GM21825 (cell line): ENCODE data around the gene WHRN.

Source experiments
- ATAC-seq: cut with Tn5 transposase; IDR thresholded peaks from one replicate; pipeline ENCODE4 v1.9.1; 2021; ENCODE audit warnings: mild to moderate bottlenecking, moderate library complexity; ENCODE audit not compliant: unreplicated experiment

WHRN gene

DNA sequence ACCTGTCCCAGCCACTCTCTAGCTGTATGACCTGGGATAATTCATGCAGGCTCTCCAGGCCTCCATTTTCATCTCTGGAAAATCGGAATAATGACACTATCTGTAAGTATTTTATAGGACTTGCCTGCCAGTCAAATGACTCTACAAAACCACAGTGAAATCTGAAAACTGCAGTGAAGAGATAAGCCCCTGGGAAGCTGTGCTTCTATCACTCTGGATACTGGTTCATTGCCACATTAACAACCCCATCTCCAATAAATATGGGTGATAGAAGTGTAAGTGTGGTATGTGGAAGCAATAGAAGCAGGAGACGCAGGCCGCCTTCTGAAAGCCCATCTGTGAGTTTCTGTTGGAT is 31.8 kb downstream of the WHRN start:
- ATAC-seq: no peak

DNA sequence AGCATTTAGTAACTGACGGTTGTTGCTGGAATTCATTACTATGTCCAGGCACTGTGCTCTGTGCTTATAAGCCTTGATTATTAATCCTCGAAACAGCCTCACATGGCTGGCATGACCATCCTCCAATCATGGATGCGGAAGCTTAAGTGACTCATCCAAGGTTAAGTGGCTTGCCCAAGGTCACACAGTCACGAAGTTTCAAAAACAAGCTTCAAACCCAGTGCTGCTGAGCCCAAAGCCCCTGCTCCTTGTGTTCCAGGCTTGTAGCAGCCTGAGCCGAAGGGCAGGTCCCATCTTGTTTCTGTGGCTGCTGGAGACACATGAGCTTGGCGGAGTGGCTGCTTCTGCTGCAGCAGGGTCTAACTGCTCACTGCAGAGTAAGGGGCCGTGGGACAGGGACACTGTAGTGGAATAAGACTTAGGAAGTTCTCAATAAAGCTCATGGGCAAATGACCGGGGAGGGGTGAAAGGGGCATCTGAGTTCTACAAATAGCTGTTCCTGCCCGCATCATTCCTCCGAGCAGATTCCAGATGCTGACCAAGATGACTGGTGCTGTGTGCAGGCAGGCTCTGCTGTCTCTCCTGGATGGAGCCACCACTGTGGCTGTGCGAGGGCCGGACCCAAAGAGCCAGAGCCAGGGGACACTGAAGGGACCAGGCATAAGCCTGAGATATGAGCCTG is 32.4 kb downstream of the WHRN start:
- no peak for ATAC-seq

DNA sequence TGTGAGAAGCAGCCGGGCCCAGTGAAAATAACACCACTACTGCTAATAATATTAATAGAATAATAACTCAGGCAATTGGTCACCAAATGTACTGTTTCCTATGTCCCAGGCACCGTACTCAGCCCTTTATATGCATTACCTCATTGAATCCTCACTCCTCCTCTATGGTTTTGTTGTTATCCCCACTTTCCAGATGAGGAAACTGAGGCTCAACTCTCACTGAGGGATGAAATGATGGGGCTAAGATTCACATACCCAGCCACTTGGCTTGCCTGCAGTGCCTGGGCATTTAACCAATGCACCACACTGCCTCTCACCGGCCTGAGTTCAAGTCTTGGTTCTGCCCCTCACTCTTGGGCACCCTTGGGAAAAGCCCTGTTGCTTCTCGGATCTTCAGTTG is 34.1 kb downstream of the WHRN start:
- no peak for ATAC-seq

DNA sequence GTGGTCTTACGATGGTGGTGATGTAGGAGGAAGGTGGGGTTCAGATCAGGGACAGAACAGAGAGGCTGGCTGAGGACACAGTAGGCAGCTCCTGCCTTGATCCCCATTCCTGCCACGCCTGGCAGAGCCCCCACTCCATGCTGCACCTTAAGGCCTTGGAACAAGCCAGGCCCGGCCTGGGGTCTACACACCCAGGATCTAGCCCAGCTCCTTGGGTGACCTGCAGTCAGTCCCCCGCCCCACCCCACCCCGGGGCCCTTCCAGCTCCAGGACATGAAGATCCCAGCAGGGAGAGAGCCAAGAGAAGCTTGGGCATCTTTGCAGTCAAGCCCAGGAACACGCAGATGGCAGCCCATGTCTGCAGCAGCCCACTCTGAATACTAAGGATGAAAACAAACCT is 34.7 kb downstream of the WHRN start:
- ATAC-seq: no peak

DNA sequence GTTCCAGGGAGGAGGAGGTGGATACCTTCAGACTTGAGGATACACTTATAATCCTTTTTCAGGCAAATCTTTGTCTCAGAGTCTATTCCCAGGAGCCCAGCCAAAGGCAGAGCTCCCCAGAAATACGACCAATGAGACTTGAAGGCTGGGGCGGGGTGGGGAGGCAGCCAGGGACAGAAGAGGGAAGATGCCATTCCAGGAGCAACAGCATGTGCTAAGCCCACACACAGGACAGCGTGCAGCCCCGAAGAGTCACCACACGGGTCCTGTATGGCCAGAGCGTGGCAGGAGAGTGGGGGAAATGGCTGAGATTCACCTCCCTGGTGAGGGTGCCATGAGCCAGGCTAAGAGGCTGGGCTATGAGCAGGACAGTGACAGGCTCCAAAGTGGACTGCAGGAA is 35.2 kb downstream of the WHRN start:
- ATAC-seq: no peak

DNA sequence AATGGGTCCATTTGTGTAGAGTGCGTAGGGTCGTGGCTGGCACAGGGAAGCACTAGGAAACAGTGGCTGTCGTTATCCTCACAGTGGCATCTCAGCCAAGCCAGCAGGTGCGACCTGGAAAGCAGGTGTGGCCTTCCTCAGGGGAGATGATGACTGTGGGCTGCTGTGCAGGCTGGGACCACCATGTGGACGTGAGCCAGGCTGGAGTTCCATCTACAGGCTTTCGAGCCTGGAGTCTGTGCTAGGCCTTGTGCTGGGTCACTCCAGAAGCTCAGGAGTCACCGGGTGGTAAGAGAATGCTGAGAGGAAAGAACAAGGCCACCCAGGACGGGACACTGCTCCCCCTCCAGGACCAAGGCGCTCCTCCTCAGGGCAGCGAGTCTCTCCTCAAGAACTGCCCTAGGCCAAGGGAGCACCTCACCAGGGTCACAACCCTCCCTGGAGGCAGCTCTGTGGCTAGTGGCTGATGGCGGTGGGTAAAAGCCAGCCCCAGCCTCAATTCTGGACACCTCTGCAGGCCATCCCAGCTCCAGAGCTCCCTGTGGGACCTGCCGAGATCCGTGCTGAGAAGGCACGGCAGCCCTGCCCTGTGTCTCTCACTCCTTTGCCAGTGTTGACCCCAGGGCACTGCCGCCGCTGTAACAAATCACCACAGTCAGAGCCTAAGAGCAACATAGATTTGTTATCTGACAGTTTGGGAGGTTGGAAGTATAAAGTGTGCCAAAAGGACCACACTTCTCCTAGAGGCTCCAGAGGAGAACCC is 36.0 kb downstream of the WHRN start:
- ATAC-seq: no peak

DNA sequence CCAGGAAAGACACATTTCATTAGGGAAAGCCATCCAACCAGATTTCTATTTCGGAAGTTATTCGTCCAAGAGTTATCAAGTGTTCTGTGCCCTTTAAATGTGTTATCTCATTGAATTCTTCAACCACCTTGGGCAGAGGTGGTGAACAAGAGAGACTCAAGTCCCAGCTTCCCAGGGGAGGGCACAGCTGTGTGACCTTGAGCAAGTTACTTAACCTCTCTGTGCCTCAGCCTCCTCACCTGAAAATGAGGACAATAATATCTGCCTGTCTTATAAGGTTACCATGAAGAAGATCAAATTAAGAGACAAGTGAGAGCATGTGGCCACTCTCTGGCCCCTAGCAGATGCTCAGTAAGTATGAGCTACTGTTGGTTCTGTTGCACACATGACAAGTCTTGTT is 37.4 kb downstream of the WHRN start:
- ATAC-seq: no peak

DNA sequence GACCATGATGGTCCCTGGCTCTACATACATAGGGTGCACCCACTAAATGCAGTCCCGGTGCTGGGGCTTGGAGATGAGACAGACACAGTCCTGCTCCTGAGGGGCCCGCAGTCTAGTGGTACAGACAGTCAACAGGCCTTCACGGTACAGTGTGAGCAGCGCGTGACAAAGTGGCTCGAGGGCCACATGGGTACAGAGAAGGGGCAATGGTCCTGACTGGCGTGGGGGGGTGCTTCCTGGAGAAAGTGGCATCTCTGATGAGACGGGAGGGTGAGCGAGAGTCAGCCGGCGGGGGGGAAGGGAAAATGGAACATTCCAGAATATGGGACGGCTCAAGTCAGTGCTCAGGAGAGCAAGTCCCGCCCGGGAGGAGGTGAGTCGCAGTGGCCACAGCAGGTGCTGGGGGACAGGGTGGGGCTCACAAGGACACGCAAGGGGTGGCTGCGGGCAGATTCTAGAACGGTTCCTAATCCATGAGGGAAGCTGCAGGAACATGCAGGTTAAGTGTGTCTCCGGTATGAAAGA is 38.0 kb downstream of the WHRN start:
- ATAC-seq: no peak

DNA sequence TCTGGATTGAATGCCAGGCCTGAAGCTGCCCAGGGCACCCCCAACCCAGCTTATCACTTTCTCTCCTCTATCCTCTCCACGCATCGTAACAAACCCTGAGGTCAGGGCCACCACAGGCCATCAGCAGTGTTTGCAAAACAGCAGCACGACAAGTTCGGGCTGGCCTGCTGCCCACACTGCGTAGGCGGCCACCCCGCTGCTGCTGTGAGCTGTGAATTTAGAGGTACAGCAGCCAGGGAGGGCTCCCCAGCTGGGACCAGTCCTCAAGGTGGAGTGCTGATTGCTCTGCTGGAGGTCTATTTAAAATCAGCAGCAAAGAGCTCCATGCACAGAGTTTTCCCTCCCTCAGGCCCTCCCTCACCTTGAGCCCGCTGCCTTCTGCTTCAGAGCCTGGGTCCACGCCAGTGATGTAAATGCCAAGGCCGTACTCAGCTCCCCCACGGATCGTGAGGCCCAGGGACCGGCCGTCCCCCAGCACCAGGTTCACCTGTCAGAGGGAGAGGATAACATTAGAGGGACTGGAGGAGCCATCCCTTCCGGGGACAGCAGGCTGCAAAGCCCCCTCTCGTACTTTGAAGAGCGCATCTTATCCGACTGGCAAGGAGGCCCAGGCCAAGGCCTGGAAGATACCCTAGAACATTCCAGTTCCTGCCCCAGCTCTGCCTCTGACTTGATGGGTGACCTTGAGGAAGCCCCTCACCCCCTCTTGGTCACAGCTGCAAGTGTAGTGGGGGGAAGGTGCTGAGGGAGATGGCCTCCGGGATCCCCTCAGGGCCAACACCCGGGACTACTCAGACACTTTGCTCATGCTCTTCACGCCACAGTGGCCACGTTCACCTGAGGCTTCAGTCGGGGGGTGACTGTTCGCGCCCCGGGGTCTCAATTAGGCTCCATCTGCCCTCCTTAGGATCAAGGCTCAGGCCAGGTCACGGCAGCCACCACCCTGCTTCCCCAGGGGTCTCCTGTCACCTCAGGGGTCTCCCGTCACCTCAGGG is 39.1 kb downstream of the WHRN start:
- ATAC-seq: no peak

DNA sequence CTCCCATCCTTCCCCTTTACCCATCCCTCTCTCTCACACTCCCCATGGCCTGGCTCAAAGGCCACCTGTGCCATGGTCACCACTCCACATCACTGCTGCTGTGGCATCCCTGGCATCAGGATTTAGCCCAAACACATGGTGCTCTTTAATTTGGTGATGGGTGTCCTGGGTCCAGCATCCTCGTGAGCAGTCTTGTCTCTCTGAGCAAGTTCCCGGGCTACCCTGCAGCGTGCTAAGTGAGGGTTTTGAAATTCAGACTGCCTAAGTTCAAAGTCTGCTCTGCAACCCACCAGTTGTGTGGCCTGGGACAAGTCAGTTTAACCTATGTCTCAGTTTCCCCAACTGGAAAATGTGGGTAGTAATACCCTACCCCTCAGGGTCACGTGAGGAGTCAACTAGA is 39.9 kb downstream of the WHRN start:
- ATAC-seq: no peak

DNA sequence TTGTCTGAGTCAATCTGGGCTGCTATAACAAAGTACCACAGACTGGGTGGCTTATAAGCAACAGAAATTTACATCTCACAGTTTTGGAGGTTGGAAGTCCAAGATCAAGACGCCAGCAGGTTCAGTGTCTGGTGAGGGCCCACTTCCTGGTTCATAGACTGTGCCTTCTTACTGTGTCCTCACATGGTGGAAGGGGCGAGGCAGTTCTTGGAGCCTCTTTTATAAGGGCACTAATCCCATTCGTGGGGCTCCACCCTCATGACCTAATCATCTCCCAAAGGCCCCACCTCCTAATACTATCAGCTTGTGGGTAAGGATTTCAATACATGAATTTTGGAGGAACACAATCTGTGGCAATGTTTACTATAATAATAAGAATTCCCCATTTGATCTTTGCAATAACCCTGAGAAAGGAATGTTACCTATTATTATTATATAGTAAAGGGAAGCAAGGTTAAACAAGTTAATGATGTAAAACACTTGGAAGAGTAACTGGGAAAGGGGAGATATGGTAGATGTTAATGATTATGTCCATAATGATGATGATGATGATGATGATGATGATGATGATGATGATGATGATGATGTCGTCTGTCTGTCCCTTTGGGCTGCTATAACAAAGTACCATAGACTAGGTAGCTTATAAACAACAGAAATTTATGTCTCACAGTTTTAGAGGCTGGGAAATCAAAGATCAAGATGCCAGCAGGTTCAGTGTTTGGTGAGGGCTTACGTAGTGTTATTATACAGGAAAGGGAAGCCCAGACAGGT is 40.8 kb downstream of the WHRN start:
- no peak for ATAC-seq

DNA sequence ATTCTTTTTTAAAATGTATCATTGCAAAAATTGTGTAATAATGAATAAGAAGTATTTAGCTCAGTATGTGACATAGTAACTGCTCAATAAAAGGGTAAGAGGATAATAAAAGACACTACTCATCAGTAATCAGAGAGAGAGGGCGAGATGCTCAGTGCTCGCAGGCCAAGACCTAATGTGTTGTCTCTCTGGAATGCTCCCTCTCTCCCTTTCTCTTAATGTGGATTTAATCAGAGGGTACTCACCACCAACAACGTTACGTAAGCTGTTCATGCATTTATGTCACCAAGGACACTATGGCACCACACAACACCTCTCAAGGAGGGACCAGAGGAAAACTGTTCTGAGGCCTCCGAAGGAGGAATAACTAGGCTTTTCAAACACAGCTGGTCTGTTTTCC is 42.5 kb downstream of the WHRN start:
- ATAC-seq: no peak

DNA sequence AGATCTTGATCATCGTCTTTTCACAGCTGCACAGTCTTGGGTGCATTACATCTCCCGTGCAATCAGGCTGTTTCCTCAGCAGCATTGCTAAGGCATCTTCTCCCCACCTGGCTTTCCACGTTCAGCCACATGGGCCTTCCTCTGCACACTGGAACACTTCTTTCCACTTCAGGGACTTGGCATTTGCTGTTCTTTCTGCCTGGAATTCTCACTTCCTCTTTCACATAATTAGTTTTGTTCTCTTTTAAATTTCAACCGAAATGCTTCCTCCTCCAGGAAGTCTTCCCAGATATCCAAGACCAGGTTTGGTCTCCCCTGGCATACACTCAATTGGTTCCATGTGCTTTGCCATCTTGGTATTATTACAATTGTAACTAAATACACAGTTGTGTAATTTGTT is 43.8 kb downstream of the WHRN start:
- ATAC-seq: no peak

DNA sequence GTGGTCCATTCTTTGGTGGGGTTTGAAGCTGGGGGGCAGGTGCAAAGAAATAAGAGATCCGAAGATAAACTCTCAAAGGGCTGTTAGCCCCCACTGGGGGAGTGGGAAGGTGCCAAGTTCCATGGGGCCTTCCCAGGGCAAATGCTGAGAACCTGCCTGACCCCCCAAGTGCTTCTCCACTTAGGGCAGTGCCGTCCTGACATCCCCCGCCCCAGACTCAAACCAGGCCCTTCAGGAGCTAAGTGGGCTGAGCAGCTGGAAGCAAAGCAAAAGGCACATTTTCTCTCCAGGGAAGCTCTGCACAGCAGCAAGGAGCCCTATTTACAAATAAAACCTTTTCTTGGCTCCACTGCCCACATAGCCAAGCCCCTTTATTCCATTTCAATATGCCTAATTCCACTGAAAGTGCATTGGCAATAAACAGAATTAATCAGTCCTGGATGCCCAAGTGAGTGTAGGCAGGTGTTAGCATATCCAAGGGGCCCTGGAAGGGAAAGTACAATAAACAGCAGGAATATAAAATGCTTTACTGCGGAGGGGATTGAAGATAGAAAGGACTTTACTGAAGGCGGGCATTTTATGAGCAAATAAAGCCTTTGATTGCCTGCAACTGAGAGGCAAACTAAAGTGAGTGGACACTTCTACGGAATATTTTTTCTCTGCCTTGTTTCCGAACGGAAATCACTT is 44.6 kb downstream of the WHRN start:
- ATAC-seq: no peak

DNA sequence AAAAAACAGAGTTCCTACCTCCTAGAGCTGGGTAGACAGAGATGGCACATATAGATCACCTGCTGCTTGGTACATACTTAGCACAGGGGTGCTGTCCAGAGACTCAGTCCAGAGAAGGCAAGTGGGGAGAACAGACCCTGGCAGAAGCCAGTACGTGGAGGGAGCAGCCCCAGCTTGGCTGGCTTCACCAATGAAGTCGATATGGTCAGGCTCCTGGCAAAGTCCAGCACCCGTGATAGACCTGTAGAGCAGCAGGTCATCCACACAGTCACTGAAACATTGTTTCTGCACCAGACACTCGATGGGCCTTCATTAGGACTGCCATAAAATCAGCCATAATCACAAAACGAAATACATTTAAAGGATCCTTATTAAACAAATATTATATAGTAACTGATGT is 45.8 kb downstream of the WHRN start:
- ATAC-seq: no peak

DNA sequence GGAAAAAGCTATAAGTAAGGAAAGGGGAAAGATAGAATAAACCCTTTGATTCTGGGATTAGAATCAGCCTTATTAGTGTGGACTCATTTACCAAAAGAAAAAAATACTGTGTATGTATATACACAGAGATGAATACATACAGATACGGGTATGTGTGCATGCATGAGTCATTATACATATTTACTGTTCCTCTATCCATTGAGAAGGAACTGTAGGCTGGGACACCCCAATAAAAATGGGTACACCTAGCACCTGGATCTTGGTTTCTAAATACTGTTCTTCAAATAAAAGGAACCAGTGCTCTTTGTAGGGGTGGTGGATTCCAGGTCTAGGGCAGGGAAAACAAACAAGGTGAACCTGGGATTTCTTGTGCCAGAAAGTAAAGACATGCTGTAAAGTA is 48.3 kb downstream of the WHRN start:
- ATAC-seq: no peak

DNA sequence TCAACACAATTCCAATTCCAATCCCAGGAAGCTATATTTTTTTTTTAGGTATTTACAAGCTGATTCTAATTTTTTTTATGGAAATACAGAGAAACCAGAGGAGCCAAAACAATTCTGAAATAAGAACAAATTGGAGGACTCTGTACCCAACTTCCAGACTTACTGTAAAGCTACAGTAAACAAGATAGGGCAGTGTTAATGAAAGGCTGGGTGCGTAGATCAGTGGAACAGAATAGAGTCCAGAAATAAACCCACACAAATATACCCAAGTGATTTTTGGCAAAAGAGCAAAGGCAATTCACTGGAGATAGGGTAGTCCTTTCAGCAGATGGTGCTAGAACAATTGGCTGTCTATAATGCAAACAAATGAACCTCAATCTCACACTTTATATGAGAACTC is 50.6 kb downstream of the WHRN start:
- ATAC-seq: no peak

DNA sequence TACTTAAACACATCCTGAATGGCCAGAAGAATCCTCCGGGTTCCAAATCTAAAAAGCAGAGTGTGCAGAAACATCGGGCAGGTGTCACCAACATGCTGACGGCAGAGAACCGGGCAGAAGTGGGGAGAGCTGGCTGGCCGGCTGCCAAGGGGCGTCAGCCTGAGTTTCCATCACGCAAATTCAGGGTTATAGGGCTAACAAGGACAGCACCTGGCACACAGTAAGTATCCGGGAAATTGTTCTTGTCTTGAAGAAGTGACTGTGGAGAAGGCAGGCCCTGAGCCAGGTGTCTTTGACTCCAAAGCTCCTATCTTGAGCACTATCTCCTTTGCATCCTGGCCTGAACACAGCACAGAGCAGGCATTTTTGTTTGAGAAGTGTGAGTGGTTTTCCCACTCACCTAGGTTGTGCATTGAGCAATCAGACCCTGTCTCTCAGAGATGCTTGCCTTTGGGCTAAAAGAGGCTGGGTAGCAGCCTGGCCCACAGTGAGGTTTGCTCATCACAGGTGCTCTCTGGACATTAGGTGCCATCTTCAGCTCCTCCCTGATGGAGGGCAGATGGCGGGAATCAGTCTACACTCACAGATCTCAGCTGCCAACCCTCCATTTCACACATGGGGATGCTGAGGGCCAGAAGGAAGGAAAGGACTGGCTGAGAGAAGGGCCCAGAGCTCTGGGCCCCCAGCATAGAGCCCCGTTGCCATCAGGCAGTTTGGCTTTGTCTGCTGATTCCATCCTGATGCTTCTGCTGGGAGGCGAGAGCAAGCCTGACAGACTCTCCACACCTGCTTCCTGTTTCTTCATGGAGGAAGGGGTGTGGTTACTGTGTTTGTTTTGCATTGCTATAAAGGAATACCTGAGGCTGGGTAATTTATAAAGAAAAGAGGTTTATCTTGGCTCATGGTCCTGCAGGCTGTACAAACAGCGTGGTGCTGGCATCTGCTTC is 52.8 kb downstream of the WHRN start:
- no peak for ATAC-seq

DNA sequence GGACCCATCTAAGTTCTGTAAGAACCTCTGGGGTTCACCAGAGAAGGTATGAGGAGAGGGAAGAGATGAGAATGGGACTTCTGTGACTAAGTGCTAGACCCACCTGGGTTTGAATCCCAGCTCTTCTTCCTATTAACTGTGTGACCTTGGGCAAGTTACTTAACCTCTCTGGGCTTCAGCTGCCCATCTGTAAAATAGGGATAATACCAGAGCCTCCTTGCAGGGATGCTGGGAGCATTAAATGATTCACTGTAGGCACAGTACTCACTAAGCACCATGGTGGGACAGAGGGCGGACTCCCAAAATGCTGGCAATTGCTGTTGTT is 53.6 kb downstream of the WHRN start:
- ATAC-seq: no peak
